ENCODE data around the gene PROK1. TPM values are rescaled to one million over a fixed set of nuclear protein-coding genes. Genes with fewer than 3 reads are reported as not detected.

Gene PROK1, protein sequence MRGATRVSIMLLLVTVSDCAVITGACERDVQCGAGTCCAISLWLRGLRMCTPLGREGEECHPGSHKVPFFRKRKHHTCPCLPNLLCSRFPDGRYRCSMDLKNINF
- total RNA-seq, result not detected in 2 replicates

DNA sequence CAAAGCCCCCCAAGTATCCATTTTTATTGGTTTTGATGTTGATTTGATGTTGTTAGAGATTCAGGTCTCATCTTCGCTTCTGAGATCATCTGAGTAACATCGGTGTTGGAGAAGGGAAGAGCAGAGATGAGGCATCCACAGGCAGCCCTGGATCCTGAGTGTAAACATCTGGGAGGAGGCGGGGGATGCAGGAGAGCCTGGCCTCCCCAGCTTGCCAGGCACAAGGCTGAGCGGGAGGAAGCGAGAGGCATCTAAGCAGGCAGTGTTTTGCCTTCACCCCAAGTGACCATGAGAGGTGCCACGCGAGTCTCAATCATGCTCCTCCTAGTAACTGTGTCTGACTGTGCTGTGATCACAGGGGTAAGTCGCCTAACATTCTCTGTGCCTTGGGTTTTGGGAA, at the start of gene PROK1:
Gene PROK1, plus strand, starts transcription at position 221 of the 400 bp plus-strand sequence. Its CDS starts 68 bp downstream, at position 289.

DNA sequence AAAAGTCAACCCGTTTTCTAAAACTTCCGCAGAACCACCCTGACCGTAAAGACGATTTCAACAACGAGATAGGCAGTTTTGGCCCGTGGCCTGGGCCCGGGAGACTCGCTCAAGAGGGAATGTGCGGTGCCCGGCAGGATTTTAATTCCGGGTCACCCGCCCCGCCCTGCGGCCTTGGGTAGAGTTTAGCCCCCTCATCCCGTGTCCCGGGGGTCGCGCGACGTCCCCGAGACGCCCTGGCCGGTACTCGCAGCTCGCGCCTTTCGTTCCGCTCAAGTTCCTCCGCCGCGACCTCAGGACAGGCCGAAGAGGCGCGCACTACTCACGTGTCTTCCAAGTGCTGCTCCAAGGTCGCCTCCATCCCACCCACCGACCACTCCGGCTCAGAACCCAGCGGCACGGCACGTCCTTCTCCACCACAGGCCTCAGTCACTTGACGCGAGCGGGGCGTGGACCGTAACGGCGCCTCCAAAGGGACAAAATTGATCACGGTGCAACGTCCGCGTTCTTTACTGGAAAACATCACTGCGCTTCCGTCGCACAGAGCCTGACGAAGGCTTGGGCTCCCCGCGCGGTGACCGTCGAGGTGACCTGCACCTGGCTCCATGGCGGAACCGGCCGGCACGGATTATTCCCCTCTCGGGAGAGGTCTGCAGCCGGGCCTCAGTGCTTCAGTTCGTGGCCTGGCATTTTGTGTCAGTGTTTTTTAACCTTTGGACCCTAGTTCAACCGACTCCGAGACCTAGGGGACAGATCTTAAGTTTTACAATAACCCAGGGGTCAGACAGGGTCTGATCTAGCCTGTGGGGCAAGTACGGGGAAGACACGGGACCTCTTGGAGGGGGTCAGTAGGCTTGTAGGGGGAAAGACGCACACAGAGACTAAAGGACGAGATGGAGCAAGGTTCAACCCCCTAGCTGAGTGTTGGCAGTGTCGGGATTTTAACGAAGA, 43.4 kb upstream of the PROK1 start, which contains the start of gene LAMTOR5:
Gene LAMTOR5, minus strand, starts transcription at position 435 of the 951 bp plus-strand sequence. Its CDS starts 74 bp downstream, at position 361.

Other genes starting within 250 kb of the PROK1 start
- gene KCNC4, start 240.8 kb upstream of the PROK1 start, total RNA-seq, result 1.6 and 4.1 TPM in 2 replicates
- 26.1 and 27.4 TPM in 2 replicates for gene RBM15, start 111.8 kb upstream of the PROK1 start, total RNA-seq
- 5.2 and 29.3 TPM in 2 replicates for gene SLC16A4, start 60.1 kb upstream of the PROK1 start, total RNA-seq
- 118 and 123 TPM in 2 replicates for gene LAMTOR5, start 43.5 kb upstream of the PROK1 start, total RNA-seq
- gene KCNA10, start 68.0 kb downstream of the PROK1 start, total RNA-seq, result not detected in 2 replicates
- under 0.01 TPM in 1 of 2 replicates, not detected in the other for gene KCNA2, start 155.2 kb downstream of the PROK1 start, total RNA-seq
- not detected in 2 replicates for gene KCNA3, start 223.8 kb downstream of the PROK1 start, total RNA-seq